OCI-LY7 (cell line): ENCODE results near the gene CPNE4.

Experiments used
- CTCF ChIP-seq: fragments of 200-600 bp; sonication (generic); conservative IDR thresholded peaks from 2 replicates; pipeline ENCODE4 v1.5.1; 2014; ENCODE audit warnings: mild to moderate bottlenecking, antibody characterized with exemption, low read length, moderate library complexity, mixed read lengths
- EZH2phosphoT487 ChIP-seq: fragments of 200-600 bp; sonication (generic); IDR thresholded peaks from 2 replicates; pipeline ENCODE4 v1.6.1; 2018; ENCODE audit warnings: low read depth, borderline replicate concordance, mild to moderate bottlenecking, mixed run types, antibody characterized with exemption, low read length, moderate library complexity, mixed read lengths

- no peak for TF ChIP-seq CTCF
- TF ChIP-seq EZH2phosphoT487, result no peak
These were observed 329.7 kb downstream of the CPNE4 start for GRCh38 chr3:131705099-131705498.
